Fibroblast of pulmonary artery (primary cell): ENCODE results near the gene RARS1.
A peak's percentile ranks its signal among the peaks of the same experiment; 100 is the strongest.
"Not testable (repeated sequence)": the region's sequence is repeated elsewhere in the genome, so short reads cannot be mapped to it uniquely, and the experiment has no call there.

Experiments used
- DNase-seq: peaks from one replicate; pipeline ENCODE4 v3.0.0-alpha.2; 2010; ENCODE audit warnings: low read depth
- H3K4me3 ChIP-seq: replicated peaks from 2 replicates; pipeline ENCODE4 v1.5.1; 2011; ENCODE audit warnings: low read depth, mild to moderate bottlenecking, control low read depth, low read length, moderate library complexity
- TF ChIP-seq, protein P1 (sequence below): IDR thresholded peaks from 2 replicates; pipeline ENCODE4 v1.5.1; 2011; ENCODE audit warnings: mild to moderate bottlenecking, control low read depth, low read length, inconsistent platforms; ENCODE audit errors: missing control alignments

Gene RARS1

DNA sequence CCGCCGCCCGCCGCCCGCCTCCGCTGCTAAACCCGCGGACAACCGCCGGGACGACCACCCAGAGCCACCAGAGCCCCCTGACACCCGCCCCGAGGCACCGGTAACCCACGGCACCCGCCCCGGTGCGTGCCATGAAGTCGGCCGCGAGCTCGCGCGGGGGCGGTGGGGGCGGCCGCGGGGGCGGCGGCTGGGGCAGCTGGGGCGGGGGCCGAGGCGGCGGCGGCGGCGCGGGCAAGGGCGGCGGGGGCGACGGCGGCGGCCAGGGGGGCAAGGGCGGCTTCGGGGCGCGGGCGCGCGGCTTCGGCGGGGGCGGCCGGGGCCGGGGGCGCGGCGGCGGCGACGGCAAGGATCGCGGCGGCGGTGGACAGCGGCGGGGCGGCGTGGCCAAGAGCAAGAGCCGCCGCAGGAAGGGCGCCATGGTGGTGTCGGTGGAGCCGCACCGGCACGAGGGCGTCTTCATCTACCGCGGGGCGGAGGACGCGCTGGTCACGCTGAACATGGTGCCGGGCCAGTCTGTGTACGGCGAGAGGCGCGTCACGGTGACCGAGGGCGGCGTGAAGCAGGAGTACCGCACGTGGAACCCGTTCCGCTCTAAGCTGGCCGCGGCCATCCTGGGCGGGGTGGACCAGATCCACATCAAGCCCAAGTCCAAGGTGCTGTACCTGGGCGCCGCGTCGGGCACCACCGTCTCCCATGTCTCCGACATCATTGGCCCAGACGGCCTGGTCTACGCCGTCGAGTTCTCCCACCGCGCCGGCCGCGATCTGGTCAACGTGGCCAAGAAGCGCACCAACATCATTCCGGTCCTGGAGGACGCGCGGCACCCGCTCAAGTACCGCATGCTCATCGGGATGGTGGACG lies 43.3 kb downstream of the RARS1 start:
- no peak for DNase-seq
- TF ChIP-seq, protein P1, sequence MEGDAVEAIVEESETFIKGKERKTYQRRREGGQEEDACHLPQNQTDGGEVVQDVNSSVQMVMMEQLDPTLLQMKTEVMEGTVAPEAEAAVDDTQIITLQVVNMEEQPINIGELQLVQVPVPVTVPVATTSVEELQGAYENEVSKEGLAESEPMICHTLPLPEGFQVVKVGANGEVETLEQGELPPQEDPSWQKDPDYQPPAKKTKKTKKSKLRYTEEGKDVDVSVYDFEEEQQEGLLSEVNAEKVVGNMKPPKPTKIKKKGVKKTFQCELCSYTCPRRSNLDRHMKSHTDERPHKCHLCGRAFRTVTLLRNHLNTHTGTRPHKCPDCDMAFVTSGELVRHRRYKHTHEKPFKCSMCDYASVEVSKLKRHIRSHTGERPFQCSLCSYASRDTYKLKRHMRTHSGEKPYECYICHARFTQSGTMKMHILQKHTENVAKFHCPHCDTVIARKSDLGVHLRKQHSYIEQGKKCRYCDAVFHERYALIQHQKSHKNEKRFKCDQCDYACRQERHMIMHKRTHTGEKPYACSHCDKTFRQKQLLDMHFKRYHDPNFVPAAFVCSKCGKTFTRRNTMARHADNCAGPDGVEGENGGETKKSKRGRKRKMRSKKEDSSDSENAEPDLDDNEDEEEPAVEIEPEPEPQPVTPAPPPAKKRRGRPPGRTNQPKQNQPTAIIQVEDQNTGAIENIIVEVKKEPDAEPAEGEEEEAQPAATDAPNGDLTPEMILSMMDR: no peak
- peak overlapping the region; percentile 41 for H3K4me3 ChIP-seq

DNA sequence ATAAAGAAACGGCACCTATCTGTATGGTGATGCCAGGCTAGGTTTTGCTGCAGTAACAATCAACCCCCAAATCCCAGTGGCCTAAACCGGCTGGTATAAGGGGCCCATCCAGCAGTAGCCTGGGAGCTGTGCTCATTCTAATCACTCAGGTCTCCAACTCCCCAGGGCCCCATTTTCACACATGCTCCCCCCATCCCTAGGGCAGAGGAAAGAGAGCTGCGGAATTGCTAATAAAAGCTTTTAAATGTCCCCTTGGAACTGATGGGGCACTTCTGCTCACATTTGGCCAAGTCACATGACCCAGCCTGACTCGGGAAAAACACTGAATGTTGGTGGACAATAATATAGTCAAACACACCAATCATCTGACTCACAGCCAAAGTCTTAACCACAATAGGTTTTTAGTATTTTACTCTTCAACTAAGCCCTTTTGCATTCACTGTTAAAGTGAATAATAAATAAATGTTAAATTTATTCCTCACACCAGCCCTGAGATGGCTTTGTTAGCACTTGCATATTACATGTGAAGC lies 44.4 kb downstream of the RARS1 start:
- DNase-seq: no peak
- no peak overlapping the region for H3K4me3 ChIP-seq
- TF ChIP-seq, protein P1: no peak

DNA sequence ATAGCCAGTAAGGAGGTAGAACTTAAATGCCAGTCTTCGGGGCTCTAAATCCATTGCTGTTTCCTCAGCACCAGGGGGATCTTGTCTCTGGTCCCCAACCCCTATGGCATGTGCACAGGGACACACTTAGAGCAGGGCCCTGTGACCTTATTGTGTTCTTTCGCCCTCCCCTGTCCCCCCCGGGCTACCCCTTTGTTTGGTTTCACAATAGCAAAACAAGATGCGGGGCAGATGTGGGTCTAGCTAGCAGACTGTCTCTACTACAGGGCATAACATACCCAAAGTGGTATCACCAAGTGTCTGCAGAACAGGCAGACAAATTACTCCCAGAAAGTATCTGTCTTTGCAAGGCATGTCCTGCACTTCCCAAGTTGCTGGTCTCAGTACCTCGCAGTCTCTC lies 44.9 kb downstream of the RARS1 start:
- no peak for DNase-seq
- no peak overlapping the region for H3K4me3 ChIP-seq
- TF ChIP-seq, protein P1: no peak

DNA sequence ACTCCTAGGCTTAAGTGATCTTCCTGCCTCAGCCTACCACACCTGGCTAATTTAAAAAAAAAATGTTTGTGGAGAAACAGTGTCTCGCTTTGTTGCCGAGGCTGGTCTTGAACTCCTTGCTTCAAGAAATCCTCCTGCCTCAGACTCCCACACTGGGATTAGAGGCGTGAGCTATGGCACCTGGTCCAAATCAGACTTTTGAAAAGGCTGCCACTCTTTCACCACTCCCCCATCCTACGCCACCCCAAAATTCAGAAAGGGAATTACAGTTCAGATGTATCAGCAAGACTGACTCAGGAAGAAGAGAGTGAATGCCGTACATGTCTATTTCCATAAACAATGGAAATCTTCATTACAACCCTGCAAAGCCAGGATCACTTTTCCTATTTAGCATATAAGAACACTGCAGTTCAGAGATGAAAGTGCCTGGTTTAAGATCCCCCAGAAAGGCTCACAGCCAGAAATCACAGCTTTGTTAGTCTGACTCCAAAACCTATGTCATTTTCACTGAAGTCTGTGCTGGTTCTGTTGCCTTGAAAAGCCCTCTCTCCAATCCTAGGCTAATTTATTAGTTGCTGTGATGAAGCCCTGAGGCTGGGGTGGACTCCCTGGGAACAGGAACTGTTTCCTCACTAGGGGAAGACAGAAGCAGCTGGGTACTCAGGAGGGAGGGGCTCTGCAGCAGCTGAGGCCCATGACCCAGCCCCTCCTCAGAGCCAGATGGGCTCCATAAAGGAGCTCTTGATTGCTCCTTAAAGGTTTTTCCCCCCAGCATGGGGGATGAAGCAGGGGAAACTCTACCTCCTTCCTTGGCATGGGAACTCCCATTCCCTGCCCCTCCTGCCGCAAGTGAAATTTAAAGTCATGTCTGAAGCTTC lies 46.0 kb downstream of the RARS1 start:
- DNase-seq: no peak
- no peak overlapping the region for H3K4me3 ChIP-seq
- TF ChIP-seq, protein P1: no peak

DNA sequence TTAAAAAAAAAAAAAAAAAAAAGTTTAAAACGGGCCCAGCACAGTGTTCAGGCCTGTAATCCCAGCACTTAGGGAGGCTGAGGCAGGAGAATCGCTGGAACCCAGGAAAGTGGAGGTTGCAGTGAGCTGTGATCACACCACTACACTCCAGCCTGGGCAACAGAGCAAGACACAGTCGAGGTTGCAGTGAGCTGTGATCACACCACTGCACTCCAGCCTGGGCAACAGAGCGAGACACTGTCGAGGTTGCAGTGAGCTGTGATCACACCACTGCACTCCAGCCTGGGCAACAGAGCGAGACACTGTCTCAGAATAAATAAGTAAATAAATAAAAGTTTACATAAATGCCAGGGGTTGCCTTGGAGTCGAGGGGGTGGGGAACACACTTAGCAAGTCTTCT lies 48.1 kb downstream of the RARS1 start:
- not testable (repeated sequence) for DNase-seq, H3K4me3 ChIP-seq

DNA sequence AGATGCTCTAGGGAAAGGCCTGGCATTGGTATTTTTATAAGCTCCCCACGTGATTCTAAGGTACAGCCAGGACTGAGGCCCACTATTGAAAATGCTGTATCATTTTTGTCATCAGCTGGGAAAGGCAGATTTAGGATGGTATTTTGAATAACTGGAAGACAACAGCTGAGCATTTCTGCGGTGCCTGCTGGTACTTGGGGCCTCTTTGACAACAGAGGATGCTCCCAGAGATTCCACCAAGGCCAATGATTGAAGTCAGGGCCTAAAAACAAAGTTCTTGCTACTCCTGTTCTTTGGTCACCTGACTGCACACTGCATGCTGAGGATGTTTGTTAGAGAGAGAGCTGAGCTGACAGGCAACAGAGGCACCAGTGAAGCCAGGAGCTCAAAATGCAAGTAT lies 50.9 kb downstream of the RARS1 start:
- no peak for DNase-seq
- TF ChIP-seq, protein P1: no peak
- no peak overlapping the region for H3K4me3 ChIP-seq

DNA sequence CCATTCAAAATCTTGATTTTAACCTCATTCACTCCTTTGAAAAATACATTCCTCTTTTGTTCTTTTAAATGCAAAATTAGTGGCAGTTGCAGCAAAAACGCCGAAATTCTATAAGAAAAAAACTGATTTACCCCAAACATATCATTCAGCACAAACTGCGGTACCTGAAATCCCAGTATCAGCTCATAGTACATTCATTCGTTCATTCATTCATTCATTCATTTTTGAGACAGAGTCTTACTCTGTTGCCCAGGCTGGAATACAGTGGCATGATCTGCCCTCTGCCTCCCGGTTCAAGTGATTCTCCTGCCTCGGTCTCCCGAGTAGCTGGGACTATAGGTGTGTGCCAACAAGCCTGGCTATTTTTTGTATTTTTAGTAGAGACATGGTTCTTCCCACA lies 63.3 kb downstream of the RARS1 start:
- TF ChIP-seq, protein P1: no peak
- no peak overlapping the region for H3K4me3 ChIP-seq

More for the DNA sequence above, 63.3 kb downstream of the RARS1 start:
- no peak for DNase-seq
